Activated CD8-positive, alpha-beta memory T cell treated with anti-CD3 and anti-CD28 coated beads, Interleukin-2, amount 50 U/mL, for 4 hours (primary cell): ENCODE results near the gene MMP13.
"Not testable (repeated sequence)": the region's sequence is repeated elsewhere in the genome, so short reads cannot be mapped to it uniquely, and the experiment has no call there.

Experiments
- DNase-seq: peaks from one replicate; pipeline ENCODE4 v3.0.0-alpha.2; 2020

MMP13 gene

GRCh38 chr11:102955624-102956023 lies at the start of gene MMP13:
TSS of gene MMP13 (minus strand) at chr11:102955732. CDS start at chr11:102955705, 27 bp downstream.
- DNase-seq = no peak

- not testable (repeated sequence) for DNase-seq
Measured at GRCh38 chr11:103004234-103004633, 48.7 kb upstream of the MMP13 start.

GRCh38 chr11:102994105-102994504 lies 38.6 kb upstream of the MMP13 start:
- DNase-seq = no peak

DNA sequence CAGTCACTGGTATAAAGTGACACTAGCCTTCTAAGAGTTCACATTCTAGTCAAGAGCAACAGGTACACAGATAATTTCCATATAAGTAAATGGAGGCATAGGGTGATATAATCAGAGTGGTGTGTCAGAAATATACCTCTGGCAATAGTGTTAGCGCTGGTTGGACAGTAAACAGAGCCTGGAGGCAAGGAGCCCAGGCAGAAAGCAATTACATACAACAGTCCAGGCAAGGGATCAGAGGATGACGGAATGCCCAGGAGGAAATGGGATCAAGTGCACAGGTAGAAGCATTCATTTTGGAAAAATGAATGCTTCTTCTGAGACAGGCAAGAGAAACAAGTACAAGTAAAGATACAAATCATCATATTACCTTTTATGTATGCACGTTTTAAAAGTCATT lies 36.2 kb upstream of the MMP13 start:
- no peak for DNase-seq

GRCh38 chr11:102990145-102990544 lies 34.6 kb upstream of the MMP13 start:
- no peak for DNase-seq

DNA sequence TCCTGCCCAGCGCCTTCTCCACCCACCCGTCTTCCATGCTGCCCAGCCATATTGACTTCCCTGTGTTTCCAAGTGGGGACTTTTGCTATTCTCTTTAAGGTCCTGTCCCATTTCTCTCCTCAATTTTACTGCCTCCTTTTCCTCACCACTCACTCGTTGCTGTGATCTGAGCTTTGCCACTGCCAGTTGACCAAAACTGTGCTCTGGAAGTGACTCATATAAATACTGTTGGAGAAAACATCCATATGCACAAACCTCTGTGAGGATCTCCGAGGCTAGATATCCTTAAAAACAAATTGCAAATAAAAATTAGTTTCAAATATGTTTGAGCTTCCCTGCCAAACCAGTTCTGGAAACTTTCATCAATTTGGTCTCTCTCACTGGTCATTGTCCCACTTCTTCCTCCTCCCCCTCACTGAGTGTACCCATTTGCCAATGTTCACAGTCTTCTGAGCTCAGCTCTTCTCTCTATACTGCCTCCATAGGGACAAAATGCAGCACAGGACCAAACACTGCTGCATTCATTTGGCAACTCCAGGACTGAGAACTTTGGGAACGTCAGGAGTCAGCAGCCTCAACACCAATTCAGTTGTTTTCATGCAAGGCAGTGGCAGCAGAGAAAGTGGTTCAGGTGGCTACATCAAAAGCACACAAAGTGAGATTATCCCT lies 34.0 kb upstream of the MMP13 start:
- DNase-seq = no peak

- no peak for DNase-seq
Measured at GRCh38 chr11:102986815-102987214, 31.3 kb upstream of the MMP13 start.

GRCh38 chr11:102985850-102986249 lies 30.3 kb upstream of the MMP13 start:
- DNase-seq = no peak

DNA sequence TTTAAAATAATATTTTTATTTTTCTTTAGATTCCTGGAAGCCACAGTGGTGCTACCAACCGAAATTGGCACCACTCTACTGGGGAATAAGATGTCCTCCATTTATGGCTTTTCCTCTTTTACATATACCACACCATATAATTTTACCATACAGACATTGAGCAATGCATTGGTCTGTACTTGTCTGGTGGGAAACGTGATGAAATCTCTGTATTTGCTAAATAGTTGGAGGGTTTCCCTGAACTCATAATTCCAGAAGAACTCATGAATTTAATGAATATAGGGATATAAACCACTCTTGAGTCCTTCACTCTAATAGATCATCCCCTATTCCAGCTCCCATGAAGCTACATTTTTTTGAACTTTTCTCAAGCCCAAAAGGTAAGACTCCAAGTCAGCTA lies 28.0 kb upstream of the MMP13 start:
- no peak for DNase-seq

DNA sequence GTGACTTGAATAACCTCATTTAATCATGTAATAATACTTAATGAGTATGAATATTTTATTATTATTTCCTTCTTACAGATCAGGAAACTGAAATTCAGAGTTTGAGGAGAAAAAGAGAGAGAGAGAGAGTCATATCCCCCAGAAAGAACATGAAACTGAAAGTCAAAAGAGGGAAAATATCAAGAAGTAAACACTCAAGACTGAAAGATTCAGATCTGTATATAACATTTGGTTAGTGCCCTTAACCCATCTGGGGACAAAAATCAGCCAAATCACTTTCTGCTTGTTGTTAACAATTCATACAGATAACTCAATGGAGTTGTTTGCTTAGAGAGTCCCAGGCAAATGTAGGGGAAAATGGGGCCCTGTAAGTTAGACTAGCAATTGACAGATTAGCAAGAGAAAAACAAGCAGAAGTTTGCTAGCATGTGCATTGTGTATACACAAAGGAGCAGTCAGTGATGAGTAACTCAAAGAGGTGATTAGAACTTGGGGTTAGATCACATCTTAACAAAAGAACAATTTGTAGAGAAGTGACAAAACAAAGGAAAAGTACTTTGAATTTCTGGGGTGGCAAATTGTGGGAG lies 25.9 kb upstream of the MMP13 start:
- no peak for DNase-seq

GRCh38 chr11:102974552-102975280 lies 19.2 kb upstream of the MMP13 start:
- no peak for DNase-seq

- DNase-seq = not testable (repeated sequence)
Measured at GRCh38 chr11:102973698-102974097, 18.2 kb upstream of the MMP13 start.

GRCh38 chr11:102972853-102973252 lies 17.3 kb upstream of the MMP13 start:
- no peak for DNase-seq

DNA sequence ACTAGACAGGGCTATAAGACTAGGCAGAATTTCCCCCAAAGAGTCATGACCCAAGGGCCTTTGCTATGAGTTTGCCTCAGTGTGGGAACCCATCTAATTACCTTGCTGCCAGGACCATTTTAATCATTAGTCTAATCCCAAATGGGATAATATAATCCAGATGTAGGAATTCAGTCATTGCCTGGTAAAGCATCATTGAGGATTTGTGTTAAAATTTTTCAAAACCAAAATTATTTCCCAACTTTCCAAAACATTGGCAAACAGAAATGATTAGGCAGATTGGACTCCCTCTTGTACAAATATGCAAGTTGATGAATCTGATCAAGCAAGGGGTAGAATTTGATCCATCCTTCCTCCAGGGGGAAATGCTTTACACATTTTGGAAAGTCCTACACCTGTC lies 16.2 kb upstream of the MMP13 start:
- no peak for DNase-seq

- DNase-seq = no peak
Measured at GRCh38 chr11:102967497-102967896, 12.0 kb upstream of the MMP13 start.

DNA sequence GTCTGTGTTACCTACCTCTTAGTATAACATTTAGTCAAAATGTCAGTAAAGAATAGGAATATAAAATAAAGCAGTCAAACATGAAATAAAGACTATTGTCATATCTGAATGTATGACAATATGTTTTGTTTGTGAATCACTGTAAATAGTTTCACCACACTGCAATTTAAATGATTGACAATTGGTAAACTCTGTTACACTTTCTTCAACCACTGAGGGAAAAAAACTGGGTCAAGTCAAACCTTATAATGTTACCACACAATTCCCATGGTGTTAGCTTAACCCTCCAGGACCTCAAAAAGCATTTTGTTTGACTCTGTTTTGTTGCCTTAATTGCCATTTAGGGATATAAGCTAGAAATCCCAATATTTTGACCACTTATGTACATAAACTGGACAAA lies 10.5 kb upstream of the MMP13 start:
- no peak for DNase-seq

DNA sequence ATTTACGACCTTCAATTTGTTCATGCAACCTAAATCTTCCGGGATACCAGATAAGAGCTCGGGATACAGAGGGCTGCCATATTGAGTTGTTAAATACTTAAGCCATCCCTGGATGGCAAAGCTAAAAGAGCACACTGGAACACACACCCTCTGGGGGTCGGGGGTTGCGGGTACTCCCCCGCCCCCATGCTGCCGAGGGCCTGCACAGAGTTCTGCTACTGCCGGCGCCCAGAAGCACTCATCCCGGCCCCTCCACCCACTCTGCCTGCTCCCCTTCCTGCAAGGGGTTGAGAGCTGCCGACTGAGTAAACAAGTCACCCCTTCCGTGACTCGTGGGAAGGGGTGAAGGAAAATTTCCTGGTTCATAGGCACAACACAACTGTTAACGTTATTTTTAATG lies 9.3 kb upstream of the MMP13 start:
- DNase-seq = no peak

DNA sequence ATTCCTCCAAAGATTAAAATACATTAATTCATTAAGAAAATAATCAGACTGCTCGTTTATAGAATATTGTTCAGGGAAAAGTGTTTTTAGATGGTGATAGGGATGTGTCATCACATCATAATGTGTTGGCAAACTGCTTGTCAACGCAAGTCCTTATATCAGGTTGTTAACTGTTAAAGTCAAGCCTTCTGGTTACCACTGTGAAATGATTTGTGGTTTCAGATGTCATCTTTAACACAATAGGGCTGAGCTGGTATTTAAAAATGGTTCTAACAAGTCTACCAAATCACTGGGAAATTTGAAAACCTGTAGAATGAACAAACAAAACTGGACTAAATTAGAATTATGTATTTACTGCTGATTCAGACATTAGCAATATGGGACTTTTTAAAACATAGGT lies 2.4 kb upstream of the MMP13 start:
- no peak for DNase-seq

GRCh38 chr11:102950622-102951081 lies 4.9 kb downstream of the MMP13 start:
- no peak for DNase-seq

DNA sequence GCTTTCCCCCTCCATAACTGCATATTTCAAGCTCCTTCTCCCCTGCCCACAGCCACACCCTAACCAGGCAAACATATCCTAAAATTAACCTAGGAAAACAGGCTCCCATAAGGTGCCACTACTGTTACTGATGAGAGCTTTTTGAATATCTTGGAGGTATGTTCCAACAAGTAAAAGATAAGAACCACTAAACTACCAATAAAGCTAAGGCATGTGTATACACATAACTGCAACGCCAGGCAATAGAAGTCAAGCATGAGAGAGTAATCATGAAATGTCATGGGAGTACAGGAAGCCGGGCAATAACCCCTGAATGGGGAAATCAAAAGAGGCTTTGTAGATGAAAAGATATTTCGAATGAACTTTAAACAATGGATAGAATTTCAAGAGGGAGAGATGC lies 9.3 kb downstream of the MMP13 start:
- DNase-seq = no peak

DNA sequence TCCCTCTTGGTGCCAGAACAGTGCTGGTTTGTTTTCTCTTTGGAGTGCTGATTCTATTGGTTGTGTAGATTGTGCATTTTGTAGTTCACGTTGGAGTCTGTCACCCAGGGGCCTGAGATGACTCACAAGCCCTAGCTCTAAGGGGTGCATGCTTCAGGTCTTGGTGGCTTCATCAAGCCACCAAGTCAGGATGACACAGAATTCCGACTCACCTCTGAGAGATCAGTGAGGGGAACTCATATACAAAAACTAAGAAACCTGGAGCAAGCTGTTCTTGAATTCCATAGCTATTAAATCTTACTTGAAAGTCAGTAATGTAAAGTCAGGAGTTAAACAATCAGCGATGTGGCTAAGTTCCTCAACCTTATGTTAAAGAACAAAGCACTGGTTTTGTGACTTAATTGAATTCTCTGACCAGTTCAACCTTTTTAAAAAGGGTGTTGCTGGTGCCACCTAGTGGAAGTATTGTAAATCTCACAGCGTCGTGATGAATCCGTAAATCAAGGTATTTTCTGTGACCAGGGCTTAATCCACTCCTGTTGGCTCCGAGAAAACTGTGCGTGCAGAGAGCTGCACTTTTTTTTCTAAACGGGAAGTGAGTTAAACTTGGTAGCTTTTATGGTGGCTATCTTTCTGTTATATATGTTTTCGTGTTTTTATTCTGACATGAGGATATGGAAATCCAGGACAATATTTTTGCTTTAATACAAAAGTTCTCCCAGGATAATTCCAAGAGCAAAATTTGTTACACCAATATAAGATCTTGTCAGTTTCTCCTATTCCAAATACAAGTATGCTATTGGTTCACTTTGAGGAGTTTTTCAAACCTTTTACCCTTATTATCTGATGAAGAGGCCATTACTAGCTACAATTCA lies 14.6 kb downstream of the MMP13 start:
- DNase-seq = no peak

GRCh38 chr11:102936864-102937509 lies 18.5 kb downstream of the MMP13 start:
- no peak for DNase-seq

GRCh38 chr11:102935514-102935913 lies 20.0 kb downstream of the MMP13 start:
- DNase-seq = no peak
